ENCODE measurements around the gene KRT24.

DNA sequence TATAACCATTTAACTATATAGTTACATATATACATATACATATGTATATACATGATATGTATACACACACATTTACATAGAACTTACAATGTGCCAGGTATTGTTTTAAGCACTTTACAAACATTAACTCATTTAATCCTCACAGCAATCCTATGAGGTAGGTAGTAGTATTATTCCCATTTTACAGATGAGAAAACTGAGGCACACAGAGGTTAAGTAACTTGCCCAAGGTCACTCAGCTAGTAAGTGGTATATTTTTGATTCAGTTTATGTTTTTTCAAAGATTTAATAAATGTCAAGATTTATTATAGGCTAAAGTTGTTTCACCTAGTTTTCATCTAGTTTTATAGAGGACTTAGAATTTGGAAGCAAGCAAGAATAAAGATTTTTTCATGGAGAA, 45.2 kb downstream of the KRT24 start:
- TF ChIP-seq, protein P1, sequence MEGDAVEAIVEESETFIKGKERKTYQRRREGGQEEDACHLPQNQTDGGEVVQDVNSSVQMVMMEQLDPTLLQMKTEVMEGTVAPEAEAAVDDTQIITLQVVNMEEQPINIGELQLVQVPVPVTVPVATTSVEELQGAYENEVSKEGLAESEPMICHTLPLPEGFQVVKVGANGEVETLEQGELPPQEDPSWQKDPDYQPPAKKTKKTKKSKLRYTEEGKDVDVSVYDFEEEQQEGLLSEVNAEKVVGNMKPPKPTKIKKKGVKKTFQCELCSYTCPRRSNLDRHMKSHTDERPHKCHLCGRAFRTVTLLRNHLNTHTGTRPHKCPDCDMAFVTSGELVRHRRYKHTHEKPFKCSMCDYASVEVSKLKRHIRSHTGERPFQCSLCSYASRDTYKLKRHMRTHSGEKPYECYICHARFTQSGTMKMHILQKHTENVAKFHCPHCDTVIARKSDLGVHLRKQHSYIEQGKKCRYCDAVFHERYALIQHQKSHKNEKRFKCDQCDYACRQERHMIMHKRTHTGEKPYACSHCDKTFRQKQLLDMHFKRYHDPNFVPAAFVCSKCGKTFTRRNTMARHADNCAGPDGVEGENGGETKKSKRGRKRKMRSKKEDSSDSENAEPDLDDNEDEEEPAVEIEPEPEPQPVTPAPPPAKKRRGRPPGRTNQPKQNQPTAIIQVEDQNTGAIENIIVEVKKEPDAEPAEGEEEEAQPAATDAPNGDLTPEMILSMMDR (IDR thresholded peaks at IDR 0.05): no peak
- no peak for TF ChIP-seq POLR2A (IDR thresholded peaks at IDR 0.05)
